Measurements from ENCODE around the gene KY.

KY gene

DNA sequence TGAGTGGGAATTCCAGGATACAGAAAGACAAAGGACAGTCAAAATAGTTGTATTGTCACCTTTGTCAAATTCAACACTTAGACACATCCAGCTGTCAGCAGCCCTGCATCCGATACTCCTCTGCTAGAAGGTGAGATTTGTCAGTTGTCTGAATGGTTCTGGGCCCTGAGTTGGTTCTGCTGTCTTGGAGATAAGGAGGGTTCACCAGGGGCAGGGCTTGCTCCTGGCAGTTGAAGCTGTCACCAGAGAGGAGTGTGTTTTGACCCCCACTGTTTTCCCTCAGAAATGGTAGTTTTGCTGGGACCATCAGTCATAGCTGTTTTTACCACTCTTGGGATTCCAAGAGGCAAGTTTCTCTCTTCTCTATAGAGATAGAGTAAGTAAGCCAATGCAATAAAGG is 3.2 kb upstream of the KY start:
- Histone ChIP-seq H3K27me3 (ENCODE audit: low read depth, low read length) (peaks cover 16% of the 10 kb centered on the region; the same call in 1 of the 2 replicates), H3K9ac (ENCODE audit: low read length) (no peak overlapping the region), H2AFZ (ENCODE audit: low read depth, low read length) (no peak overlapping the region), H3K27ac (ENCODE audit: low read length) (no peak overlapping the region), H3K4me3 (ENCODE audit: low read length) (no peak overlapping the region), H4K20me1 (ENCODE audit: insufficient read depth, low read length) (no peaks in the 10 kb centered on the region), H3K79me2 (ENCODE audit: low read length) (no peaks in the 10 kb centered on the region), H3K9me3 (ENCODE audit: insufficient read depth, low read length) (no peaks in the 10 kb centered on the region), H3K4me1 (ENCODE audit: low read length) (no peaks in the 10 kb centered on the region), H3K36me3 (replicated peaks; ENCODE audit: low read depth, low read length) (no peaks in the 10 kb centered on the region), H3K4me2 (ENCODE audit: low read length) (no peak overlapping the region)
- TF ChIP-seq, protein P1, sequence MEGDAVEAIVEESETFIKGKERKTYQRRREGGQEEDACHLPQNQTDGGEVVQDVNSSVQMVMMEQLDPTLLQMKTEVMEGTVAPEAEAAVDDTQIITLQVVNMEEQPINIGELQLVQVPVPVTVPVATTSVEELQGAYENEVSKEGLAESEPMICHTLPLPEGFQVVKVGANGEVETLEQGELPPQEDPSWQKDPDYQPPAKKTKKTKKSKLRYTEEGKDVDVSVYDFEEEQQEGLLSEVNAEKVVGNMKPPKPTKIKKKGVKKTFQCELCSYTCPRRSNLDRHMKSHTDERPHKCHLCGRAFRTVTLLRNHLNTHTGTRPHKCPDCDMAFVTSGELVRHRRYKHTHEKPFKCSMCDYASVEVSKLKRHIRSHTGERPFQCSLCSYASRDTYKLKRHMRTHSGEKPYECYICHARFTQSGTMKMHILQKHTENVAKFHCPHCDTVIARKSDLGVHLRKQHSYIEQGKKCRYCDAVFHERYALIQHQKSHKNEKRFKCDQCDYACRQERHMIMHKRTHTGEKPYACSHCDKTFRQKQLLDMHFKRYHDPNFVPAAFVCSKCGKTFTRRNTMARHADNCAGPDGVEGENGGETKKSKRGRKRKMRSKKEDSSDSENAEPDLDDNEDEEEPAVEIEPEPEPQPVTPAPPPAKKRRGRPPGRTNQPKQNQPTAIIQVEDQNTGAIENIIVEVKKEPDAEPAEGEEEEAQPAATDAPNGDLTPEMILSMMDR (IDR thresholded peaks at IDR 0.05; ENCODE audit: low read depth, low read length) = no peak

GRCh38 chr3:134652886-134653630 is 2.2 kb upstream of the KY start:
- Histone ChIP-seq H2AFZ (ENCODE audit: low read depth, low read length) (no peak overlapping the region), H3K4me2 (ENCODE audit: low read length) (no peak overlapping the region), H3K4me3 (ENCODE audit: low read length) (no peak overlapping the region), H3K4me1 (ENCODE audit: low read length) (no peaks in the 10 kb centered on the region), H3K27ac (ENCODE audit: low read length) (no peak overlapping the region), H3K9me3 (ENCODE audit: insufficient read depth, low read length) (no peaks in the 10 kb centered on the region), H3K36me3 (replicated peaks; ENCODE audit: low read depth, low read length) (no peaks in the 10 kb centered on the region), H3K9ac (ENCODE audit: low read length) (no peak overlapping the region), H3K27me3 (ENCODE audit: low read depth, low read length) (peaks cover 13% of the 10 kb centered on the region; the same call in 1 of the 2 replicates), H3K79me2 (ENCODE audit: low read length) (no peaks in the 10 kb centered on the region), H4K20me1 (ENCODE audit: insufficient read depth, low read length) (no peaks in the 10 kb centered on the region)
- TF ChIP-seq EZH2phosphoT487 (IDR thresholded peaks at IDR 0.05; ENCODE audit: low read depth) = no peak
- TF ChIP-seq, protein P1 (IDR thresholded peaks at IDR 0.05; ENCODE audit: low read depth, low read length) = no peak

GRCh38 chr3:134652409-134652831 is 1.6 kb upstream of the KY start:
- Histone ChIP-seq H3K9me3 (ENCODE audit: insufficient read depth, low read length) (no peaks in the 10 kb centered on the region), H3K27me3 (ENCODE audit: low read depth, low read length) (peaks cover 13% of the 10 kb centered on the region; the same call in 1 of the 2 replicates), H3K9ac (ENCODE audit: low read length) (no peak overlapping the region)

GRCh38 chr3:134651347-134652041 is 672 bp upstream of the KY start:
- Histone ChIP-seq H3K4me2 (ENCODE audit: low read length) (no peak overlapping the region), H3K36me3 (replicated peaks; ENCODE audit: low read depth, low read length) (no peaks in the 10 kb centered on the region), H3K27me3 (ENCODE audit: low read depth, low read length) (peaks cover 13% of the 10 kb centered on the region; the same call in 1 of the 2 replicates), H3K9ac (ENCODE audit: low read length) (no peak overlapping the region), H3K4me3 (ENCODE audit: low read length) (no peak overlapping the region), H2AFZ (ENCODE audit: low read depth, low read length) (no peak overlapping the region), H4K20me1 (ENCODE audit: insufficient read depth, low read length) (no peaks in the 10 kb centered on the region), H3K79me2 (ENCODE audit: low read length) (no peaks in the 10 kb centered on the region), H3K9me3 (ENCODE audit: insufficient read depth, low read length) (no peaks in the 10 kb centered on the region), H3K27ac (ENCODE audit: low read length) (no peak overlapping the region), H3K4me1 (ENCODE audit: low read length) (no peaks in the 10 kb centered on the region)
- TF ChIP-seq EZH2phosphoT487 (IDR thresholded peaks at IDR 0.05; ENCODE audit: low read depth) = no peak
- TF ChIP-seq, protein P1 (IDR thresholded peaks at IDR 0.05; ENCODE audit: low read depth, low read length) = no peak

More at GRCh38 chr3:134652409-134652831, 1.6 kb upstream of the KY start:
- H3K4me1 ChIP-seq (ENCODE audit: low read length) = no peaks in the 10 kb centered on the region
- H3K27ac ChIP-seq (ENCODE audit: low read length) = no peak overlapping the region
- H3K36me3 ChIP-seq (replicated peaks; ENCODE audit: low read depth, low read length) = no peaks in the 10 kb centered on the region
- no peaks in the 10 kb centered on the region for H4K20me1 ChIP-seq (ENCODE audit: insufficient read depth, low read length)
- no peak overlapping the region for H3K4me2 ChIP-seq (ENCODE audit: low read length)
- TF ChIP-seq, protein P1 (IDR thresholded peaks at IDR 0.05; ENCODE audit: low read depth, low read length) = no peak
- no peaks in the 10 kb centered on the region for H3K79me2 ChIP-seq (ENCODE audit: low read length)
- H3K4me3 ChIP-seq (ENCODE audit: low read length) = no peak overlapping the region
- no peak overlapping the region for H2AFZ ChIP-seq (ENCODE audit: low read depth, low read length)

Measured in OCI-LY3 (cell line).